SKM-1 treated with dmso at 0.1 percent for 144 hours (cell line): Measurements from ENCODE around the gene STAC3.
"Not testable (repeated sequence)": the region's sequence is repeated elsewhere in the genome, so short reads cannot be mapped to it uniquely, and the experiment has no call there.

Experiments
- DNase-seq: peaks from one replicate; lab custom pipeline; 2025; ENCODE audit not compliant: unreplicated experiment; lab: John Stamatoyannopoulos, UW

STAC3 gene

DNA sequence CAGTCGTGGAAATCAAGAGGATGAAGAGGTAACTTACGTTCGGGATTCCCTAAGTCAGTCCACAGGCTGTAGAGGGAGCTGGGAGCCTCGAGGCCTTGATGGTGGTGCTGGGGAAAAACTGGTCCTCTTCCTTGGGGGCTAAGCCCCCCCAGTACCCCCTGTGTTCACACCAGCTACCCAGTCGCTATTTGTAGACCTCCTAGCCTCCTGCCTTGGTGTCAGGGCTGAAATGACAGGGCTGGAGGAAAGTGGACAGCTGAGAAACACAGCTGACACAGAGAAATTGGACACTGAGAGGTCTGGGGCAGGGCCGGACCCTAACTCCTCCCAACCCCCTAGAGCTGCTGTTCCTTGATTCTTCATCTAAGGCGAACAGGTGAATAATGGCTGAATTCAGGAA, at the start of gene STAC3:
Gene STAC3 (minus strand): TSS at position 232 of the 400 bp plus-strand sequence. CDS start 1,551 bp downstream, outside the sequence.
- DNase-seq = no peak

- DNase-seq = no peak
Observed at GRCh38 chr12:57299514-57300016, 48.6 kb upstream of the STAC3 start.

DNA sequence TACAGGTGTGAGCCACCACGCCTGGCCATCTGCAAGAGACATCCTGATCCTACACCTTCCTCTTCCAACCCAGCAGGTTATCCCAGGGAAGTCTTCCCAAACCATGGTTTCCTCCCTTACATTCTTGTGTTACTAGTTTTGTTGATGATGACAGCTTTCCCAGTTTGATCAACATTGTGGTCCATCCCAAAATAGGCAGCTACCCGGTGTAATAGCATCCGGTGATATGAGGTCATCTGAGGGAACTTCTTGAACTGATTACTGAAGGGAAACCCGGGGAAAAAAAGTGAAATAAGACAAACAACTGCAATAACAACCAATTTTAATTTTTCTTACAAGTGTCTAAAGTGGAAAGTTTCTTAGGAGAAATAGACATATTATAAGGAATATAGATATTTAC, 45.3 kb upstream of the STAC3 start:
- DNase-seq = no peak

DNA sequence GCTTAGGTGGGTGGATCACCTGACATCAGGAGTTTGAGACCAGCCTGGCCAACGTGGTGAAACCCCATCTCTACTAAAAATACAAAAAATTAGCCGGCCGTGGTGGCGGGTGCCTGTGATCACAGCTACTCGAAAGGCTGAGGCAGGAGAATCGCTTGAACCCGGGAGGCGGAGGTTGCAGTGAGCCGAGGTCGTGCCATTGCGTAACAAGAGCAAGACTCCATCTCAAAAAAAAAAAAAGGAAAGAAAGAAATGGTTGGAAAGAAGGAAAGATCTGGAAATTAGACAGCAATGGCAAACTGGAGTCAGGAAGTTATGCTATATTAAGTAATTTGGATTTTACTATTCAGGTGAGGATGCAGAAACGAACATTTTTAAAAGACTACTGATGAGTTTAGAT, 31.1 kb upstream of the STAC3 start:
- not testable (repeated sequence) for DNase-seq

- DNase-seq = no peak
Observed at GRCh38 chr12:57280211-57281062, 29.4 kb upstream of the STAC3 start.

GRCh38 chr12:57278465-57279381, 27.7 kb upstream of the STAC3 start:
- no peak for DNase-seq

DNA sequence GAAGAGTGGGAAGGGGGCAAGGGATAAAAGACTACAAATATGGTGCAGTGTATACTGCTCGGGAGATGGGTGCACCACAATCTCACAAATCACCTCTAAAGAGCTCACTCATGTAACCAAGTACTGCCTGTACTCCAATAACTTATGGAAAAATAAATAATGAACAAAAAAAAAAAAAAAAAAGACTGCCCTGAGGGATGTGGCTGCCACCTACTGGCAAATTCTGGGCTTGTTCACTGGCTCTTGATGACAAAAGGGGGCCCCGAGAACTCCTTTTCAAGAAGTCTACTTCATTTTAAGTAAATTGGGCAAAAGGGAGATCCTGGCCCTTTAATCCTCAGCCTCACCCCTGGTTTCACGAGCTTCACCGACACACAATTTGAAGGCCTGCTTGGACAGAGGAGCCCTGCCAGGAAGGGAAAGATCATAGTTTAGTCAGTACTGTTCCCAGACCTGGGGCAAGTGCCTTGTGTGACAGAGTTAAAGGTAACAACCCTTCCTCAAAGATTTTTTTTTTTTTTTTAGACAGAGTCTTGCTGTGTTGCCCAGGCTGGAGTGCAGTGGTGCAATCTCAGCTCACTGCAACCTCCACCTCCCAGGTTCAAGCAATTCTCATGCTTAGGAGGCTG, 26.1 kb upstream of the STAC3 start:
- DNase-seq = no peak

DNA sequence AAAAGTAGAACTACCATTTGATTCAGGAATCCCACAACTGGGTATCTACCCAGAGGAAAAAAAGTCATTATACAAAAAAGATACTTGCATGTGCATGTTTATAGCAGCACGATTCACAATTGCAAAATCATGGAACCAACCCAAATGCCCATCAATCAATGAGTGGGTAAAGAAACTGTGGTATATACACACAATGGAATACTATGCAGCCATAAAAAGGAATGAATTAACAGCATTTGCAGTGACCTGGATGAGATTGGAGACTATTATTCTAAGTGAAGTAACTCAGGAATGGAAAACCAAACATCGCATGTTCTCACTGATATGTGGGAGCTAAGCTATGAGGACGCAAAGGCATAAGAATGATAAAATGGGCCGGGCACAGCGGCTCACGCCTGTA, 25.2 kb upstream of the STAC3 start:
- not testable (repeated sequence) for DNase-seq

GRCh38 chr12:57273516-57273915, 22.5 kb upstream of the STAC3 start:
- no peak for DNase-seq

DNA sequence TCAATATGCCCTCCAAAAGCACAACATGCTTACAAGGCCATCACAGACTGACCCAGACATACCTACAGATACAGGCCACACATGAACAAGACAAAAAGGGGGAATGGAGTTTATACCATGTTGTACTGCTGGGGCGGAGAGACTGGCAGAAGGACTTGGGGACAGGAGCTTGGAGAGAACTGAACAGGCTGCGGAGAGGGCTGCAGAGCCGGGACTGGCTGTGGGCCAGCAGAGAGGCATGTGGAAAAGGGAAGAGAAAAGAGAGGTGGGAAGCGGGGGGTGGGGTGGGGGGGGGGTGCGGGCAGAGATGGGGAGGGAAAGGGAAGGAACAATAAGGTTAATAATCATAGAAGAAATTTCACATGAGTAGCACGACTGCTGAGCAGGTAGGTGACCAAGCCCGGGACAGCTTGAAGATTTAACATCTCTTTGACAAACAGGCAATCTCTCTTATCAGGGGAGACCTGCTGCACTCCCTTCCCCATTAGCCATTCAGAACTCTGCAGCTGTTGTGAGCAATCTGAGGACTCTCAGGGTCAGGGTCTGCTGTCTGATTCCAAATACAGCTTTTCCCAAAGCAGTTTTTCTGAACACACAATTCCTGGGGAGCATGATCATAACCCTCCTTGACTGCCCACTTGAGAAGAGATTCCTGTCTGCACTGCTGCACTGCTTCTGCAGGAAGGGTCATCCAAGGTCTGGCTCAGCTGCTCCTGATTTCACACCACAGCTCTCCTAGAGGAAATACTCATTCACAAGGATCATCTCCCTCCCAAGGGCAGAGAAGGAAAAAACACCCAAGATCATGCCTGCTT, 21.6 kb upstream of the STAC3 start:
- no peak for DNase-seq

DNA sequence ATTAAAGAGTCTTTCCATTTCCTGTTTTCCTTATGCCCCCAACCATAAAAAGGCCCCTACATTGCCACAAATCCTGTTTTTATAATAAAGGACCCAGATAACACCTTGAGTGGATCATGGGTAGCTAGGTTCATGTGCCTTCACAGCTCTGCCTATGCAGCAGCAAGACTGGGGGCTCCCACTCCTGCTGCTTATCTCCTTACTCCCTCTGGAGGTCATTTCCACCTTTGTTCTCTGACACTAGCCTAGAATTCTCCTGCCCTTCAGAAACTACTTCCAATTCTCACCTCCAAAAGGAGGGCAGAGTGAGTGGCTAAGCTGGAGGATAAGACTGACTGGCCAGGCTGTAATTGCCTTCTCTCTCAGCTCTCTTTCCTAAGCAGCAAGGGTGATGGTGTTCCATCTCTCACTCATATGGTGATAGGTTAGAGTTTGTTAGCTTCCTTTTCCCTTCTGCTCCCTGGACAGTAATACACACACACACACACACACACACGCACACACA, 20.0 kb upstream of the STAC3 start:
- no peak for DNase-seq

GRCh38 chr12:57268264-57268663, 17.3 kb upstream of the STAC3 start:
- no peak for DNase-seq

- no peak for DNase-seq
Observed at GRCh38 chr12:57266681-57267080, 15.7 kb upstream of the STAC3 start.

DNA sequence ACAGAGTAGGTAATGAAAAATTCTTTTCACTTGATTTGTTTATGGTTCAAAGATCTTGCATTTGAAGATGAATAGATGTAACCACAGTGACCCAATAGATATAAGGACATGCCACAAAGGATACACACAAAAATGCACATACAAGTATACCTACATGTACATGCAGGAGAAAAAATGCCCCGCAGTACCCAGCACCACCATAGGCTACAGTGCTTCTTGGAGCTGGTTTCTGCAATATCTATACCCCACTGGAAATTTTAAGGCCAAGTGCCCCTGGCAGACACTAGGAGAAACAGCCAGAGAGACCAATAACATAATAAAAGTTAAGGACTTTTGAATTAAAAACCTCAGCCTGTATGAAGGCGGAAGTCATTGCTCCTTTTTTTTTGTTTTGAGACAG, 12.1 kb upstream of the STAC3 start:
- no peak for DNase-seq

- DNase-seq = no peak
Observed at GRCh38 chr12:57262126-57262822, 11.3 kb upstream of the STAC3 start.

GRCh38 chr12:57261428-57261865, 10.5 kb upstream of the STAC3 start:
- DNase-seq = no peak

- no peak for DNase-seq
Observed at GRCh38 chr12:57260366-57260765, 9.4 kb upstream of the STAC3 start.

GRCh38 chr12:57258977-57259970, 8.3 kb upstream of the STAC3 start:
- no peak for DNase-seq
